Ishikawa (cell line): ENCODE data around the gene UFSP2.

Source experiments
- CEBPB ChIP-seq: IDR thresholded peaks from 2 replicates; pipeline ENCODE4 v1.6.1; 2012
- EGR1 ChIP-seq: IDR thresholded peaks from 2 replicates; pipeline ENCODE4 v1.6.1; 2012
- RAD21 ChIP-seq: IDR thresholded peaks from 2 replicates; pipeline ENCODE4 v1.6.1; 2012; ENCODE audit warnings: low read depth
- YY1 ChIP-seq: IDR thresholded peaks from 2 replicates; pipeline ENCODE4 v1.6.1; 2012; ENCODE audit warnings: low read depth

- TF ChIP-seq YY1 = no peak
- no peak for TF ChIP-seq CEBPB
- TF ChIP-seq EGR1 = no peak
- TF ChIP-seq RAD21 = no peak
Measured at GRCh38 chr4:185387957-185388356, 37.8 kb downstream of the UFSP2 start.
